ENCODE data around the gene PSTPIP2.
A peak's percentile ranks its signal among the peaks of the same experiment; 100 is the strongest.
"Not testable (repeated sequence)": the region's sequence is repeated elsewhere in the genome, so short reads cannot be mapped to it uniquely, and the experiment has no call there.

Gene PSTPIP2, protein sequence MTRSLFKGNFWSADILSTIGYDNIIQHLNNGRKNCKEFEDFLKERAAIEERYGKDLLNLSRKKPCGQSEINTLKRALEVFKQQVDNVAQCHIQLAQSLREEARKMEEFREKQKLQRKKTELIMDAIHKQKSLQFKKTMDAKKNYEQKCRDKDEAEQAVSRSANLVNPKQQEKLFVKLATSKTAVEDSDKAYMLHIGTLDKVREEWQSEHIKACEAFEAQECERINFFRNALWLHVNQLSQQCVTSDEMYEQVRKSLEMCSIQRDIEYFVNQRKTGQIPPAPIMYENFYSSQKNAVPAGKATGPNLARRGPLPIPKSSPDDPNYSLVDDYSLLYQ

DNA sequence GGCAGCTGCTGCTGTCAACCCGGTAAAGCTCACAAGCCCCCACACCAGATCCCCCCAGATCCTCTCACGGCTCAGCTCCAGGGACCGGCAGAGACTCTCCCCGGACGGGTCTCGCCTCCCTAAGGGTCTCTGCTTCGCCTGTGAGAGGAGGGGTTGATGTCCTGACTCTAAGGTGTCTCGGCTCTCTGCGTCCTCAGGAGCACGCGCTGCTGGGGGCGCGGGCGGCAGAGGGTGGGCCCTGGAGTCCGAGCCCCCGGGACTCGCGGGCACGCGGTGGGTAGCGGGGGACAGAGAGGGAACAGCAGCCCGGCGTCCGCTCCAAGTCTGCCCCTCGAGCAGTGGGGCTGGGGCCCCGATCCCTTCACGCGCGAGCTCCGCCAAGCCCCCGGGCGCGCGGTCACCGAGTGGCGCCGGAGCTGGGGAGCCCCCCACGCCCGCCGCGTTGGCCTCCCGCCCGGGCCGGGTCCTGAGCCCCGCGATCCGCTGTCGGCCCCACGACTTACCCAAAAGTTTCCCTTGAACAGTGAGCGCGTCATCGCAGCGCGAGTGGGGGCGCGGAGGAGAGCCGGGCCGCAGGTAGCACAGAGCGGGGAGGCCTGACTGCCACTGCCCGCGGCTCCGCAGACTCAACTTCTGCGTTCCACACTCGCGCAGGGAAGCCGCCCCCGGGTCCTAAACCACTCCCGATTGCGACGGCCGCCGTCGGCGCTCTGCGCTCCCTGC is at the start of gene PSTPIP2:
PSTPIP2 (minus strand) TSS at position 608 of the 723 bp plus-strand sequence; CDS start at position 536, 72 bp downstream.
- DNase-seq, result peak; percentile 29

DNA sequence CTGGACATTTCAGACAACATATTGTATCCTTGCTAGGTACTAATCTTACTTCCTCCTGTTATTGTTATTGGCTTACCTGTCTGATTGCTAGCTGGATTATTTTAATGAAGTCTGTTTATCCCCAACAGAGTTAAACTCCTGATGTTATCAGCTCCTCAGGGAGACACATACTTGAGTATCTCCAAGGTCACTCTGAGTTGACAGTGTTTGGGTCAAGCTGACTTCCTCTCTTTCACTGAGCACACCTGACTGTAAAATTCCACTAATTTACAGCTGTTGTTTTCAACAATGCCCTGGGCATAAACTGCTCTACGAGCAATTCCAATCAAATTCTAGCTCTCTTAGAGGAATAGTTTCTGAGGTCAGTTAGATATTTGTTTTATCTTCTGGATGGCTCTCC is 41.7 kb upstream of the PSTPIP2 start:
- no peak for DNase-seq

DNA sequence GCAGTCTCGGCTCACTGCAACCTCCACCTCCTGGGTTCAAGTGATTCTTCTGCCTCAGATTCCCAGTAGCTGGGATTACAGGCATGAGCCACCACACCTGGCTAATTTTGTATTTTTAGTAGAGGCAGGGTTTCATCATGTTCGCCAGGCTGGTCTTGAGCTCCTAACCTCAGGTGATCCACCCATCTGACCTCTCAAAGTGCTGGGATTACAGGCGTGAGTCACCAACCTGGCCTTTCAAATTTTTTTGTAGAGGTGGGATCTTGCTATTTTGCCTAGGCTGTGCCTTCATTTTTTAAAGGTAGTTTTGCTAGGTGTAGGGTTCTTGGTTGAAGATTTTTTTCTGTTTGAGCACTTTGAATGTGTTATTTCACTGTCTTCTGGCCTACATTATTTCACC is 38.3 kb upstream of the PSTPIP2 start:
- DNase-seq, result no peak

GRCh38 chr18:46109386-46109785 is 37.3 kb upstream of the PSTPIP2 start:
- no peak for DNase-seq

- peak; percentile 96 for DNase-seq
Observed at GRCh38 chr18:46104128-46104911, 32.3 kb upstream of the PSTPIP2 start, which contains the start of gene HAUS1. Gene HAUS1 (plus strand): TSS chr18:46104385. CDS start chr18:46104412, 27 bp downstream.

- no peak for DNase-seq
Observed at GRCh38 chr18:46099463-46099862, 27.4 kb upstream of the PSTPIP2 start.

DNA sequence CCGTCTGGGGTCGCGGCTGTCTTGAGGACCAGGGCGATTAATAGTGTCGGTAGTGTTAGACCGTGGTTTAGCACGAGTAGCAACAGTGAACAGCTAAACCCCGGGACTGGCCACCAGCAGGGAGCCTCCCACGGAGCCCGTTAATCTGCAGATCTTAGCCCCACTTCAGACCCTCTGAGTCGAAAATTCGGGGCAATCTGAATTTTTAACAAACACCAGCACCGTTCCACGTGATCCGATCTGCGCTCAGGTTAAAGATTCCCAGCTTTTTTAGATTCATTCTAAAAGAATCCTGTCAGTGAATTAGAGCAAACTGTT is 26.5 kb upstream of the PSTPIP2 start:
- DNase-seq, result no peak

DNA sequence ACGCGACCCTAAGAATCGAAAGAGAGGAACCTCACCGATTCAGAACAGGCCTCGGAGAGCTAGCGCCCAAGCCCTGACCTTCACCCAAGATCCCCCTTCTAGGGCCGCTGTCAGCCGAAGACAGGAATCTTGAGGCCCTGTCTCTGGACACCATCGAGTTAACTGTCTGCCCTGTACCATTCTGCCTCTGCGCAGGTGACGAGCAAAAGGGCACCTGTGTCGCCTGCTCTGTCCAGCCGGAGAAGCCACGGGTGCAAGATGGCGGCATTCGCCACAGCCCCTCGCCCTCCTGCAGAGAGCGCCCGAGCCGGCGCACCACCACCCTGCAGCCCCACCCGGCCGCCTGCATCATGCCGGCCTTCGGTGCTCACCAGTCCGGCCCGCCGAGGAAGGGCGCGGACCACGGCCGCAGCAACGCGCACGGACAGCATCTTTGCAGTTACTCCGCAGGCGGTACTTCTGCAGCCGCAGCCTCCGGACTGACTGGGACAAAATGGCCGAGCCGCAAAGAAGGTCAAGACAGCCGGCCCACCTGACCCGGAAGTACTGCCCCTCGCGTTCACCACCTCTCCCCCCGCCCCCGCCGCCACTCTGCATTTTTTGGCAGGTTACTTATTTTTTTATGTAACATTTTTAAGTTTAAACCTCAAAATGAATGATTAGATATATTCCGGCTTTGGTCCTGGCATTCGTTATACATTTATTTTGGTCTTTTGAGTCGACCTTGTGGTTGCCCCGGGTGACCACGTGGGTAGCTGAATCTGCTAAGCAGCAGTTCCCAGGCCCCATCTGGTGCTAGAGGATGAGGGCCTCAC is 25.9 kb upstream of the PSTPIP2 start, which contains the start of gene ATP5F1A:
ATP5F1A (minus strand) TSS at position 496 of the 815 bp plus-strand sequence; CDS start at position 431, 65 bp downstream.
- DNase-seq, result peak; percentile 85

DNA sequence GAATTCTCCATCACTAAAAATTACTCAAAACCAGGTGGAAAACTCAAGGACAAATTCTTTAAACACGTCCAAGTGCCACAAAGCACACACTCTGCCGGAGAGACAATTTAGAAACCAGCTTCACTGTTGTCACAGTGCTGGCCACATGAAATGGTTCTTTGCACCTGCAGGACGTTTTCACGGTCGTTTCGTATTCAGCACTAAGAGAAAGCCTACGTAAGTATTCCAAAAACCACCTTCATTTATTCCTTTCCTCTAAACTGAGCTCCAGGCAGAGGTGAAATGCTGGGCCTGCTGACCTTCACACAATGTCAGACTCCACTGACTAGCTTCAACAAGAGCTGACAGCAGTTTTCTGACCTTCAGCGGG is 25.4 kb upstream of the PSTPIP2 start:
- DNase-seq, result no peak

- no peak for DNase-seq
Observed at GRCh38 chr18:46096651-46097300, 24.7 kb upstream of the PSTPIP2 start.

DNA sequence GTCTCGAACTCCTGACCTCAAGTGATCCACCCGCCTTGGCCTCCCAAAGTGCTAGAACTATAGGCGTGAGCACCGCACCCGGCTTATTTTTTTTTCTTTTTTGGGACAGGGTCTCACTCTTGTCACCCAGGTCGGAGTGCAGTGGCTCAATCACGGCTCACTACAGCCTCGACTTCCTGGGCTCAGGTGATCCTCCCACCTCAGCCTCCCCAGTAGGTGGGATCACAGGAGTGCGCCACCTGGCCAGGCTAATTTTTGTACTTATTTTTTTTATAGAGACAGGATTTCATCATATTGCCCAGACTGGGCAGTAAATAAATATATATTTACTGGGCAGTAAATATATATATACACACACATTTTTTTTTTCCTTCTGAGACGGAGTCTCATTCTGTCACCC is 23.5 kb upstream of the PSTPIP2 start:
- DNase-seq, result no peak

DNA sequence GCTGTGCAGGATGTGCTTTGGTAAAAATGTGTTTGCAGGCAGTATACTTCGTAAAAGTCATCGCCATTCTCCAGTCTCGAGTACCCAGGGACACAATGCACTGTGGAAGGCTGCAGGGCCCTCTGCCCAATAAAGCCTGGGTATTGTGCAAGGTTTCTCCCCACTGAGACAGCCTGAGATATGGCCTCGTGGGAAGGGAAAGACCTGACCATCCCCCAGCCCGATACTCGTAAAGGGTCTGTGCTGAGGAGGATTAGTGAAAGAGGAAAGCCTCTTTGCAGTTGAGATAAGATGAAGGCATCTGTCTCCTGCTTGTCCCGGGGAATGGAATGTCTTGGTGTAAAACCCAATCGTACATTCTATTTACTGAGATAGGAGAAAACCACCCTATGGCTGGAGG is 16.4 kb upstream of the PSTPIP2 start:
- not testable (repeated sequence) for DNase-seq

DNA sequence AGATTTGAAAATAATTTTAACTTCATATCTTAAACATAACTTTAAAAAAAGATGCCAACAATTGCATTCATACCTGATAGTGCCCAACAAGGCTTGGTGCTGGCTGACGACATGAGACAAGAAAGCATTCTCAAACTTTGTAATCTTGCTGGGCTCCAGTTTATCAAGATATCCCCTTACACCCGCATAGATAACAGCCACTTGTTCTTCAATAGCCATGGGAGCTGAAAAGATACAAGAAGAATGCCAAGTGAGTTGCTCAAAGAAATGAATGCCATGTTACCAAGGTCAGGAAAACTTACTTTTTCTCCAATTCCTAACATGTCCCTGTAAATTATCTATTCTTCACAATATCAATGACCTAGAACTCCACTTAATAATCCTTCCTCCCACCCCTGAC is 12.4 kb upstream of the PSTPIP2 start:
- no peak for DNase-seq

GRCh38 chr18:46080156-46080555 is 8.1 kb upstream of the PSTPIP2 start:
- DNase-seq, result no peak

DNA sequence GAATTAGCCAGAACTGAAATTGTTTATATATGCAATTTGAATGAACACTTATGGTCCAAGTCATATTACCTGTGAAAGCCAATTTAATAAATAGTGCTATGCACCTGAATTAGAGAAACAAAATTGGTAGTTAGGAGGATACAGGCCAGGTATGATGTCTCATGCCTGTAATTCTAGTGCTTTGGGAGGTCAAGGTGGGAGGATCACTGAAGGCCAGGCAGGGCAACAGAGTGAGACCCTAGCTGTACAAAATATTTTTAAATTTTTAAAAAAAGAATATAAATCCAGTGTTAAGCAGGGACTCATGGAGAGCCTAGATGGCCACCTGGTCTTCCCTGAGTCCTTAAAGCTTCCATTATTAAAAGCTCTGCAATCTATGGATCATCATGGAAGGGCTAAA is 7.3 kb upstream of the PSTPIP2 start:
- no peak for DNase-seq

DNA sequence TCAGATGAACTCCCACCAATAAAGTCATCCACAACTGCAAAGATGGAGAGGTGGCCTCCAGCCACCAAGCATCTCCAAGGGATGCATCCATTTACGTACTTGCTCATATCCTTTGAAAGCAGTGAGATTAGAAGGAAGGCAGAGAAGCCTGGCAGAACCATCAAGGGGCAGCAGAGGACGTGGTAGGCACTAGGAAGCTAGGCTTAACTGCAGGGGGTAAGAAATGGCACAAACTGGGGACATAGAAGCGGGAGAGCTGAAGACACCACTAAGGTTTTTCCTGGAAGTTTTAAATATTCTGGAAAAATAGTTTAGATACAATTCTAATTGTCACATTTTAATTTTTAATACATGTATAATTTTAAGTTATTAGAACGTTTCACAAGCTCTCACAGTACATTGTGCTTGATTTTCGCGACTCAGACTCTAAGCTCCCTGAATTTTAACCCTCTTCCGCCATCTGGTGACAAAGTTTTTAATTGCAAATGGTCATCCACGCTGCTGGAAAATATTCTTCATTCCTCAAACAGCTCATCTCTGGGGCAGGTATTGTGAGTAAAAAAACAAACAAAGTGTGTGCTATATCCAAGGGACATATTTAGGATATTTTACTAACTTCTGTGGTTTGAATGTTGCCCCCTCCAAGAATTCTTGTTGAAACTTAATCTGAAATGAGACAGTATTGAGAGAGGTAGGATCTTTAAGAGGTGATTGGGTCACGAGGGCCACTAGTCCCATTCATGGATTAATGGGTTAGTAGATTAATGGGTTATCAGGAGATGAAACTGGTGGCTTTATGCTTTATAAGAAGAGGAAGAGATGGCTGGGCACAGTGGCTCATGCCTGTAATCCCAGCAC is 1.6 kb upstream of the PSTPIP2 start:
- DNase-seq, result peak; percentile 56

DNA sequence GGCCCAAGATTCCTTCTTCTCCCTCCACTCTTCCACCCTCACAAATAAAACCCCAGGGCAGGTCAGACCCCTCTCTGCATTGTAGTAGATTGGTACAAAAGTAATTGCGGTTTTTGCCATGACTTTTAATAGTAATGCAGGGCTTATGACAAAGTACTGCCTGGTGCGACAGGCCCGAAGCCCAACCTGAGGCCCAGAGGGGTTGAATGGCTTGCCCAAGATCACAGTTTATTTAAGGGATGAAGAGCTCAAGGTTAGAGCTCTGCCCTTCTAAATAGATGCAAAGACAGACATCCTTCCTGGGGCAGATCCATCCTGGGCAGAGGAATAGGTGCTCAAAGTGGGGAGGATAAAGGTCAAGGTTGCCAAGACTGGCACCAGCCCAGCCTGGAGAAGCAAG is 899 bp upstream of the PSTPIP2 start:
- no peak for DNase-seq

DNA sequence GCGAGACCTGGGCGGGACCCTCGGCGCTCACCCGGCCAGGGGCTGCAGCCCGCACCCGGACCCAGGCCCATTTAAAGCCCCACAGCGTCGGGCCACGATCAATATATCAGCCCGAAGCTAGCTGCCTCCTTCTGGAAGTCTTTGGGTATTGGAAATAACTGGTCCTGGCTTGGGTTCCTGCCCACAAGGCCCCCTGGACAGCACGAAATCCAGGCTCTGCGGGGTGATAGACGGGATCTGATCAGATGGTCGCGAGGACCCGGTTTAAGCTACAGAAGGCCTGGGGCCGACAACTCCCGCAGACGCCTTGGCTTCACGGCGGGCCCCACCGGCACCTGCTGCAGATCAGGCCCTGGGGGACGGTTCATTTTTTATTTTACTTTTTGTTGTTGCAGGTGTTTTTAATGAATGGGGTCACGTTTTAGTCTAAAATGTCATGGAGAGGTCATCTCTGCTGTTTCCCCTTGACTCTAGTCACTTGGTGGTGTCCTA is 362 bp upstream of the PSTPIP2 start:
- no peak for DNase-seq

GRCh38 chr18:46070815-46071652 is 1.0 kb downstream of the PSTPIP2 start:
- DNase-seq, result no peak

- no peak for DNase-seq
Observed at GRCh38 chr18:46070232-46070631, 1.8 kb downstream of the PSTPIP2 start.
